Uterus (tissue), 2 donors: ENCODE measurements around the gene ARSA.

Experiments
- CTCF ChIP-seq, 4 experiments: fragments of 200-600 bp in 2 of 4; fragments of 450-650 bp in 2 of 4; sonication (generic) in 2 of 4; IDR thresholded peaks; one replicate each; pipeline ENCODE4 v1.5.1; 2016 to 2019; ENCODE audit warnings: antibody characterized with exemption in 4 of 4, mild to moderate bottlenecking in 2 of 4, moderate library complexity in 1 of 4
- POLR2A ChIP-seq, 2 donors: fragments of 450-650 bp; IDR thresholded peaks; one replicate each; pipeline ENCODE4 v1.6.1; 2016; ENCODE audit warnings: antibody characterized with exemption in 2 of 2, mild to moderate bottlenecking in 1 of 2, moderate library complexity in 1 of 2

- TF ChIP-seq CTCF (IDR thresholded peaks at IDR 0.05) (no peak), POLR2A (IDR thresholded peaks at IDR 0.05) (no peak)
Observed at GRCh38 chr22:50585781-50586180, 42.2 kb downstream of the ARSA start.
